Thymus (tissue), 11 donors: ENCODE measurements around the gene MR1. TPM values are rescaled to one million over a fixed set of nuclear protein-coding genes. Genes with fewer than 3 reads are reported as not detected.
"Not testable (repeated sequence)": the region's sequence is repeated elsewhere in the genome, so short reads cannot be mapped to it uniquely, and the experiment has no call there.

Experiments
- DNase-seq, 9 donors: peaks; one replicate each; pipeline ENCODE4 v3.0.0-alpha.2; 2013; ENCODE audit warnings: low spot score in 9 of 9, low read depth in 6 of 9, missing footprints in 1 of 9
- H3K27ac ChIP-seq, 2 donors: one replicate each; pipeline ENCODE4 v1.5.1; 2013; ENCODE audit warnings: control low read depth in 1 of 2, low read depth in 1 of 2, low read length in 1 of 2, mild to moderate bottlenecking in 1 of 2, moderate library complexity in 1 of 2
- H3K27me3 ChIP-seq, 2 donors: one replicate each; pipeline ENCODE4 v1.5.1; 2013; ENCODE audit warnings: low read length in 1 of 2; ENCODE audit not compliant: control insufficient read depth in 2 of 2, insufficient read depth in 1 of 2
- H3K36me3 ChIP-seq, 2 donors: one replicate each; pipeline ENCODE4 v1.5.1; 2013; ENCODE audit warnings: low read length in 1 of 2, mild to moderate bottlenecking in 1 of 2, moderate library complexity in 1 of 2; ENCODE audit not compliant: control insufficient read depth in 2 of 2, insufficient read depth in 2 of 2
- H3K4me1 ChIP-seq, 2 donors: one replicate each; pipeline ENCODE4 v1.5.1; 2013; ENCODE audit warnings: low read length in 2 of 2; ENCODE audit not compliant: control insufficient read depth in 2 of 2, insufficient read depth in 2 of 2
- H3K4me3 ChIP-seq, 2 donors: one replicate each; pipeline ENCODE4 v1.5.1; 2013; ENCODE audit warnings: low read length in 2 of 2, control low read depth in 1 of 2, mild to moderate bottlenecking in 1 of 2
- H3K9me3 ChIP-seq, 2 donors: one replicate each; pipeline ENCODE4 v1.5.1; 2013; ENCODE audit warnings: low read length in 1 of 2, mild to moderate bottlenecking in 1 of 2; ENCODE audit not compliant: control insufficient read depth in 2 of 2, insufficient read depth in 1 of 2
- WGBS: extraction: QIAGEN DNeasy Blood & Tissue Kit; methylation state at CpG from one replicate; pipeline ENCODE4 v1.1.7; 2013; 5-methylcytosine and 5-hydroxymethylcytosine counted together
- polyA plus RNA-seq: library from polyadenylated mRNA; stranded (reverse); fragments of 200-250 nt; gene quantifications from one replicate; pipeline ENCODE4 v1.2.3, GENCODE V29; 2013
- total RNA-seq: library from RNA; stranded (reverse); fragments of 120-200 nt; gene quantifications from one replicate; pipeline ENCODE4 v1.2.4, GENCODE V29; 2013
- donor health status: healthy.

The MR1 gene
- total and polyA plus RNA-seq, 2 donors: 12.0 to 21.1 TPM

- no peaks in the 10 kb centered on the region for H3K9me3 ChIP-seq
Measured at GRCh38 chr1:181037386-181037785, 3.6 kb downstream of the MR1 start.

GRCh38 chr1:181038399-181038873, 4.7 kb downstream of the MR1 start:
- peak in 4 of 9 donors; percentile 48 to 77 (median 60) for DNase-seq
- H3K36me3 ChIP-seq: peaks cover 3 to 13% of the 10 kb centered on the region in 2 donors
- peaks cover 18 to 32% of the 10 kb centered on the region in 2 donors for H3K4me1 ChIP-seq
- WGBS: 97% methylated on average over 5 of the region's 5 CpGs
- no peaks in the 10 kb centered on the region for H3K9me3 ChIP-seq
- no peak overlapping the region for H3K27ac ChIP-seq
- no peaks in the 10 kb centered on the region for H3K27me3 ChIP-seq
- H3K4me3 ChIP-seq: no peak overlapping the region

More at GRCh38 chr1:181037386-181037785, 3.6 kb downstream of the MR1 start:
- peaks cover 19 to 35% of the 10 kb centered on the region in 2 donors for H3K4me1 ChIP-seq
- no peak overlapping the region for H3K27ac ChIP-seq
- H3K36me3 ChIP-seq: peaks cover 0 to 13% of the 10 kb centered on the region in 2 donors
- no peak for DNase-seq
- WGBS: 98% methylated on average over 2 of the region's 2 CpGs
- H3K27me3 ChIP-seq: no peaks in the 10 kb centered on the region
- no peak overlapping the region for H3K4me3 ChIP-seq

- no peaks in the 10 kb centered on the region for H3K27me3 ChIP-seq
- no peaks in the 10 kb centered on the region for H3K9me3 ChIP-seq
- H3K36me3 ChIP-seq: peaks cover 7 to 13% of the 10 kb centered on the region in 2 donors
- peaks cover 11 to 34% of the 10 kb centered on the region in 2 donors for H3K4me1 ChIP-seq
- H3K4me3 ChIP-seq: no peak overlapping the region
- DNase-seq: no peak
- H3K27ac ChIP-seq: no peak overlapping the region
- WGBS: 97% methylated on average over 3 of the region's 3 CpGs
Measured at GRCh38 chr1:181040284-181040865, 6.6 kb downstream of the MR1 start.

GRCh38 chr1:181043025-181043888, 9.5 kb downstream of the MR1 start:
- H3K36me3 ChIP-seq: peaks cover 8 to 9% of the 10 kb centered on the region in 2 donors
- peak overlapping the region; percentile 12 to 13 for H3K27ac ChIP-seq
- H3K4me3 ChIP-seq: no peak overlapping the region
- DNase-seq: no peak
- H3K4me1 ChIP-seq: peaks cover 2 to 24% of the 10 kb centered on the region in 2 donors
- 72% methylated on average over 5 of the region's 5 CpGs for whole genome bisulfite sequencing
- no peaks in the 10 kb centered on the region for H3K9me3 ChIP-seq
- H3K27me3 ChIP-seq: no peaks in the 10 kb centered on the region

DNA sequence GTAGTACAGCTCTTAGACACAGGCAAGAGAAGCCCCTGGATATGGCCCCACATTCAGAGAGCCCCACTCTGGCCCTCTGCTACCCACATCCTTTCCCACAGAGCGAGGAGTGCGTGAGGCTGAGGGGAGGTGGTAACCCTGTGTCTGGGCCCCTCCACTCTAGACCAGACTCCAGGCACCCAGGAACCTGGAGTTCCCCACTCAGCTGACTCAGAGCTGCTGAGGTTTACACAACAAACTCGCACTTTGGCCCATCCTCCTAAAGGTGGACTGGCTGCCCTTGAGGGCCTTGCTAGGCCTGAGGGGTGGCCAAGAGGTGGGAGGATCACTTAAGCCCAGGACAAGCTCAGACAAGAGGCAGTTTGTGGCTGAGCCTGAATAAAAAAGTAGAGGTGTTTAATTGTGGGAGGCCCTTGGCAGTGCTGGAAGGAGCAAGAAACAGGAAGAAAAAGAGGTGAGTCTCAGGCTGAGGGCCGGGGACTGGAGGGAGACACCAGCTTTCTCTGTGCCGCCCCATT, 10.7 kb downstream of the MR1 start:
- no peaks in the 10 kb centered on the region for H3K27me3 ChIP-seq
- peaks cover 2 to 16% of the 10 kb centered on the region in 2 donors for H3K36me3 ChIP-seq
- peaks cover 2 to 22% of the 10 kb centered on the region in 2 donors for H3K4me1 ChIP-seq
- 59% methylated on average over 5 of the region's 5 CpGs for WGBS
- no peaks in the 10 kb centered on the region for H3K9me3 ChIP-seq
- H3K27ac ChIP-seq: peak overlapping the region in 1 of 2 donors; percentile 55
- DNase-seq: peak in 2 of 9 donors; percentile 45 to 59
- no peak overlapping the region for H3K4me3 ChIP-seq

GRCh38 chr1:181045946-181046345, 12.2 kb downstream of the MR1 start:
- DNase-seq, H3K9me3 ChIP-seq, H3K4me3 ChIP-seq, H3K27ac ChIP-seq, H3K27me3 ChIP-seq: not testable (repeated sequence)
- H3K36me3 ChIP-seq: peaks cover 5 to 25% of the 10 kb centered on the region in 2 donors
- 98% methylated on average over 22 of the region's 22 CpGs for WGBS
- H3K4me1 ChIP-seq: peaks cover 2 to 22% of the 10 kb centered on the region in 2 donors

GRCh38 chr1:181049378-181049777, 15.6 kb downstream of the MR1 start:
- no peak overlapping the region for H3K27ac ChIP-seq
- no peak for DNase-seq
- WGBS: 99% methylated on average over 4 of the region's 4 CpGs
- H3K4me3 ChIP-seq: no peak overlapping the region
- H3K4me1 ChIP-seq: peaks cover 0 to 9% of the 10 kb centered on the region in 2 donors
- H3K27me3 ChIP-seq: no peaks in the 10 kb centered on the region
- H3K36me3 ChIP-seq: peaks cover 20 to 38% of the 10 kb centered on the region in 2 donors
- no peaks in the 10 kb centered on the region for H3K9me3 ChIP-seq

DNA sequence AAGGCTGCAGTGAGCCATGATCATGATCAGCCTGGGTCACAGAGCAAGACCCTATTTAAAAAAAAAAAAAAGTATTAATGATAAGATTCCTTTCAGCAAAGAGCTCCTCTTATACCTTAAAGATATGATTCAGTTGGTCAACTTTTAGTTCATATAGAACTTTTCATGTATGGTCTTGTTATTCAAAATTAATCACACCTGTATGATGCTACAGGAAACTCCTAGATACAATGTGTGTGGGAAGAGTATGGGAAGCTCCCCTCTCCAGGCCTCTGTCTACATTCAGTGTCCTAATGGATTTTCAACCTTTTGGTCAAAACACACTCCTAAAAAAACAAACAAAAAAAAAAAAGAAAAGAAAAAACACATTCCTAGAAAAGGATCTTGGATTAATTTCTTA, 17.1 kb downstream of the MR1 start:
- no peaks in the 10 kb centered on the region for H3K27me3 ChIP-seq
- no peak overlapping the region for H3K27ac ChIP-seq
- no peak for DNase-seq
- no peaks in the 10 kb centered on the region for H3K4me1 ChIP-seq
- H3K9me3 ChIP-seq: no peaks in the 10 kb centered on the region
- peaks cover 27 to 42% of the 10 kb centered on the region in 2 donors for H3K36me3 ChIP-seq
- no peak overlapping the region for H3K4me3 ChIP-seq

DNA sequence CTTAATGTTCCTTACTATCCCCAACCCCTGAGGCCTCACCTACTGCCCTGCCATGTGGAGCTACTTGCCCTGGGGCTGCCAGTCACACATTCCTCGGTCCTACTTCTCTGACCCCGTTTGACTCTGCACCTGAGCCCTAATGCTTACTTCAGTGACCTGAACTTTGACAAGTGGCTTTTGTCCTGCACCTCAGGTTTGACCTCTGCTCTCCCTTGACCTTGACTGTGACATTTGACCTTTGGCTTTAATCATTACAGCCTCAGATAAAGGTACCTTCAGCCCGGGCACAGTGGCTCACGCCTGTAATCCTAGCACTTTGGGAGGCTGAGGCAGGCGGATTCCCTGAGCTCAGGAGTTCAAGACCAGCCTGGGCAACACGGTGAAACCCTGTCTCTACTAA, 22.8 kb downstream of the MR1 start:
- no peak for DNase-seq
- H3K36me3 ChIP-seq: peaks cover 26 to 32% of the 10 kb centered on the region in 2 donors
- H3K4me1 ChIP-seq: peaks cover 0 to 2% of the 10 kb centered on the region in 2 donors
- WGBS: 96% methylated on average over 6 of the region's 6 CpGs
- no peaks in the 10 kb centered on the region for H3K27me3 ChIP-seq
- H3K27ac ChIP-seq: no peak overlapping the region
- H3K9me3 ChIP-seq: peaks cover 2 to 8% of the 10 kb centered on the region in 2 donors
- H3K4me3 ChIP-seq: no peak overlapping the region
